ENCODE results near the gene PRKG1.
A peak's percentile ranks its signal among the peaks of the same experiment; 100 is the strongest.
"Not testable (repeated sequence)": the region's sequence is repeated elsewhere in the genome, so short reads cannot be mapped to it uniquely, and the experiment has no call there.

Gene PRKG1

DNA sequence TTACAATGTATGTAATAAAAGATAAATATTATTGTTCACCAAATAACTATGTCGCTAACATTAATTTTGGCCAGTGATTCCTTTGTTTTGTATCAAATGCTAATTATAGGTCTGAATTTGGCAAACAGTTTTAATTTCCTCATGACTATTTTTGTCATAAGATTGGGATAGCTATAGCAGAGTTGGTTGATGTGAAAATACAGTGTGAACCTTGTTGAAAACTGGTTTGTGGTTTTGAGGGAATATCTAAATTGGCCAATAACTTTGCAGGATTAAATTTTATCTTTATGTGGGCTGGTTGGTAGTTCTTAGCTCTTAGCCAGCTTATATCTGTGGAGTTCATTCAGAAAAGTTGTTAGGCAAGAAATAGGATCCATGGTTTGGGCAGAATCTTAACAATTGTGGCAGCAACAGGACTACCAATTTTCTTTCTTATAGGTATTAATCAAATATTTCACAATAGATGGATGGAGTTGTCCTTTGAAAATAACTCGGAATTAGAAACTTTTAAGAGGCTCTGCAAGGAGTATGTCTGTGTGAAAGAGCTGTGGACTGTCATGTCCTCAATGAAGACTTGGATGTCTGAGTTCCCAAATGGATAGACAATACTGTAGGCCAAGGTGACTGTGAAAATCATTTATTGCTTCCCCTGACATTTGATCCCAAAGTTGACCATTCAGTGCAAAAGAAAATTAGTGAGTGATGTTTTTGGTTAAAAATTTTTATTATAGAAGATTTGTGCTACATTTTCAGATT lies 73.5 kb downstream of the PRKG1 start:
- no peaks in the 10 kb centered on the region for H3K27me3 ChIP-seq (ENCODE audit: low read depth)
- in situ Hi-C loops (cut with MboI; ENCODE audit: low sequenced_read_pairs), result no loop called here
- no peaks in the 10 kb centered on the region for H3K36me3 ChIP-seq (replicated peaks)
- no peak for DNase-seq (ENCODE audit: low spot score in 2 of 2)
- H3K4me1 ChIP-seq, result no peaks in the 10 kb centered on the region
- no peaks in the 10 kb centered on the region for H3K9me3 ChIP-seq
- H3K4me3 ChIP-seq, result no peak overlapping the region

DNA sequence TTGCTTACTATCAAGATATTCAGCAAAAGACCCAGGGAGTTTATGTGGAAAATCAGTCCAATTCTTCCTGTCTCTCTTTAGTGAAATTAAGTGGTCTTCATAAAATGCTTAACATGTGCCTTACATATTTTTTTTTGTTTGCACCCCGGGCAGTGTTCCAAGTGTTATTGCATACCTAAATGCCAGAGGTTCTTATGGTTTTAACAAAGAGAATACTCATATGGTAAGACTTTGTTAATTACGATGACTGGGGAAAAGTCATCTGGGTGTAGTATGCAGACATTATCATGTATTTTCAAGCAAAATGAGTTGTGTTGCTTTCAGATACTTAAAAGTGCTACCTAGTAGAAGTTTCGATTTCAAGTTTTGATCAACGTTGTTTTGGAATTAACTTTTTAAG lies 82.6 kb downstream of the PRKG1 start:
- no peaks in the 10 kb centered on the region for H3K36me3 ChIP-seq (replicated peaks)
- in situ Hi-C loops (cut with MboI; ENCODE audit: low sequenced_read_pairs), result no loop called here
- no peaks in the 10 kb centered on the region for H3K27me3 ChIP-seq (ENCODE audit: low read depth)
- no peak overlapping the region for H3K4me3 ChIP-seq
- H3K9me3 ChIP-seq, result no peaks in the 10 kb centered on the region
- peak in 1 of 2 experiments; percentile 15 for DNase-seq (ENCODE audit: low spot score in 2 of 2)
- H3K4me1 ChIP-seq, result no peaks in the 10 kb centered on the region

DNA sequence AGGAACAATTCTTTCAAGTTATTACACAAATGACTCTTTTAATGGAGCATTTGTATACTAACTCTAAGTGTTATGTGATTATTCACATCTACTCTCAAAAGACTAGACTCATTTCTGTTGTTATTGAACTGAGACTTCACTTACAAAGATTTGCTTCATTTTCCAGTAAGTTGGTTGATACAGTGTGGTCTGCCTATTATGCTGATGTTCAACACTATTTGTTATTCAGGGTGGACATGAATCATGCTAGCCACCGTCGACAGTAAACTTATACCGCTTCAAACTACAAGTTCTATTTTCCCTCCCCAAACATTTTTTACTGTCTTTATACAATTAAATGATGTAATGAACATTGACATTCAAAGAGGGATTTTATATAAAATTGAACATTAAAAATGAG lies 84.5 kb downstream of the PRKG1 start:
- Histone ChIP-seq H3K4me3 (no peak overlapping the region), H3K36me3 (replicated peaks) (no peaks in the 10 kb centered on the region), H3K4me1 (no peaks in the 10 kb centered on the region), H3K27me3 (ENCODE audit: low read depth) (no peaks in the 10 kb centered on the region), H3K9me3 (no peaks in the 10 kb centered on the region)
- in situ Hi-C loops (cut with MboI; ENCODE audit: low sequenced_read_pairs), result no loop called here
- no peak for DNase-seq (ENCODE audit: low spot score in 2 of 2)

DNA sequence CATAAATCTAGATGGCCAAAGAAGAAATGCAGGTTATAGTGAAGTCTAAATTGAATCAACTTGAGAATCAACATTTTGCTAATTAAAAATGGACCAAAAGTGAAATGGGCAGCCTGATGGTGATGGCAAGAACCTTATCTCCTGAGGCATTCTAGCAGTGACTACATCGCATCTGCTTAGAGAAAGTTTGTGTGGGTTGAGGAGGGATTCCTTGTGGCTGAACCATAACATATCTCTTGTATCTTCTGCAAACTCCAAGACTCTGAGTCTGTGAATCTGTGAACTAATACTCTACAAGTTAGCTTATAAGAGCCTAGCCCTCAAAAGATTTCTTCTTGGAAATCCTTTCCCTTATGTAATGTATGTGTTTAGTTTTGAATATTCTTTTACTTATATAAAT lies 85.6 kb downstream of the PRKG1 start:
- no peak for DNase-seq (ENCODE audit: low spot score in 2 of 2)
- Histone ChIP-seq H3K9me3 (no peaks in the 10 kb centered on the region), H3K27me3 (ENCODE audit: low read depth) (no peaks in the 10 kb centered on the region), H3K4me3 (no peak overlapping the region), H3K36me3 (replicated peaks) (no peaks in the 10 kb centered on the region), H3K4me1 (no peaks in the 10 kb centered on the region)
- in situ Hi-C loops (cut with MboI; ENCODE audit: low sequenced_read_pairs), result no loop called here

DNA sequence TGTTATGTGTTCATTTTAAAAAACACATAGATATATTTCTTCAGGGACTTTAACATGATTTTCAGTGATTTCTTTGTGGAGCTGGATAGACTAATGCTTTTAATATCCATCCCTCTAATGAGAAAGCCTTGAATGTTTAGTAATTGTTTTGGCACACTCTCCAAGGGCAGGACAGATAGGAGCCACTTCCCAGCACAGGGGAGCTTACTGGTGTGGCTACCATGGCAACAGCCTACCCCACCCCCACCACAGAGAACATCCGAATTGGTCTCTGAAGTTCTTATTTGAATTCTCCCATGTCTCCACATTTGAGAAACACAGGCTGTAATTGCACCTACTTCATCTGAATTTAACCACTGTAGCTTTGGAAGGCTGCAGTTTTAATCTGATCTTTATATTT lies 87.7 kb downstream of the PRKG1 start:
- no peaks in the 10 kb centered on the region for H3K9me3 ChIP-seq
- DNase-seq (ENCODE audit: low spot score in 2 of 2), result no peak
- in situ Hi-C loops (cut with MboI; ENCODE audit: low sequenced_read_pairs), result no loop called here

DNA sequence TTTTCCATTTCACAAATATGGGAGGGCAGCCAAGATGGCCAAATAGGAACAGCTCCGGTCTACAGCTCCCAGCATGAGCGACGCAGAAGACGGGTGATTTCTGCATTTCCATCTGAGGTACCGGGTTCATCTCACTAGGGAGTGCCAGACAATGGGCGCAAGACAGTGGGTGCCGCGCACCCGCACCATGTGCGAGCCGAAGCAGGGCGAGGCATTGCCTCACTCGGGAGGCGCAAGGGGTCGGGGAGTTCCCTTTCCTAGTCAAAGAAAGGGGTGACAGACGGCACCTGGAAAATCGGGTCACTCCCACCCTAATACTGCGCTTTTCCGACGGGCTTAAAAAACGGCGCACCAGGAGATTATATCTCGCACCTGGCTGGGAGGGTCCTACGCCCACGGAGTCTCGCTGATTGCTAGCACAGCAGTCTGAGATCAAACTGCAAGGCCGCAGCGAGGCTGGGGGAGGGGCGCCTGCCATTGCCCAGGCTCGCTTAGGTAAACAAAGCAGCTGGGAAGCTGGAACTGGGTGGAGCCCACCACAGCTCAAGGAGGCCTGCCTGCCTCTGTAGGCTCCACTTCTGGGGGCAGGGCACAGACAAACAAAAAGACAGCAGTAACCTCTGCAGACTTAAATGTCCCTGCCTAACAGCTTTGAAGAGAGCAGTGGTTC lies 89.2 kb downstream of the PRKG1 start:
- H3K27me3 ChIP-seq (ENCODE audit: low read depth); H3K9me3 ChIP-seq; DNase-seq (ENCODE audit: low spot score in 2 of 2); H3K4me3 ChIP-seq; in situ Hi-C loops (cut with MboI; ENCODE audit: low sequenced_read_pairs); H3K4me1 ChIP-seq; H3K36me3 ChIP-seq (replicated peaks): not testable (repeated sequence)

More for the DNA sequence above, 87.7 kb downstream of the PRKG1 start:
- no peaks in the 10 kb centered on the region for H3K4me1 ChIP-seq
- no peak overlapping the region for H3K4me3 ChIP-seq
- no peaks in the 10 kb centered on the region for H3K27me3 ChIP-seq (ENCODE audit: low read depth)
- H3K36me3 ChIP-seq (replicated peaks), result no peaks in the 10 kb centered on the region

DNA sequence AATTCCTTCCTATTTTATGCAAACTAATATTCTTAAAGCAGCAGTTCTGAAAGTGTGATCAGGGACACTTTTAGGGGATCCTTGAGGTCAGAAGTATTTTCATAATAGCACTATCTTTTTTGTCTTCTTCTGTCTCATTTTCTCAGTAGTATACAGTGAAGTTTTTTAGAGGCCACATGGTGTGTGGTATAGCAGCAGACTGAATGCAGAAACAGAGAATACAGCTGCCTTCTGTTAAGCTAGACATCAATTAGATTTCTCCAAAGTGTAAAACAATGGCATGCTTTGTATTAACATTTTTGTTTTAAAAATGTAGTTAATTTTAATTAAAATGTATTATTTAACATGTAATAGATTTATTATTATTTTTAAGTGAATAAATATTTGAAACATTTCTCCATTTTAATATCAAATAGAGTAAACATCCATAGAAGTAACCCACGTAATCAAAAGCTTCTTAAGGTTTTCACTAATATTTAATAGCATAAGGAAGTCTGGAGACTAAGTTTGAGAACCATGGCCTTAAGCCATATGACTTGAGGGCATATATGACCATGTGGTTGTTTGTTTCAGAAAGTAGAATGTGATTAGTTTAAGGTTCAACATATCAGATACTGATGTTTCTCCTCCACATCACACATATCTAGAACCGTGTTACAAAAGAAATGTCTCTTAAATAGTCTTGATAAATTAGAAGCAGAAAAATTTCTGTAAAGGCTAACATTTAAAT lies 94.0 kb downstream of the PRKG1 start:
- in situ Hi-C loops (cut with MboI; ENCODE audit: low sequenced_read_pairs), result no loop called here
- no peak for DNase-seq (ENCODE audit: low spot score in 2 of 2)
- H3K36me3 ChIP-seq (replicated peaks), result no peaks in the 10 kb centered on the region
- no peak overlapping the region for H3K4me3 ChIP-seq
- H3K9me3 ChIP-seq, result no peaks in the 10 kb centered on the region
- H3K4me1 ChIP-seq, result no peaks in the 10 kb centered on the region
- H3K27me3 ChIP-seq (ENCODE audit: low read depth), result no peaks in the 10 kb centered on the region

DNA sequence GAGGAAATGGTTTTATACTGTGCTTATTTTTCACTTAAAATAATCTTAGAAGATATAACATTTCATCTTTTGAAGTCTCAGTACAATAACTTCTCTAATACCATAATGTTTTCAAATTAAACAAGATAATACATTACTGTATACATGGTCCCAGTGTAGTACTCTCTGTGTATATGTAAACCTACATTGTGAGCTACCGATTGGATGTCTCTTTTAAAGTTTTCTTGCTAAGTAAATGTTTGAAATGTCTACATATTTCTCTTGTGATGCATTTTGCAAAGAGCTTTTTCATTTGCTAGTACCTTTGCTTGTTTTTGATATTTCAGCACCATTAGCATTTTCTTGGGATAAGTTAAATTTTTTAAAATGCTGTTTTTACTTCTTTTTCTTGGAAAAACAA lies 94.8 kb downstream of the PRKG1 start:
- no peak for DNase-seq (ENCODE audit: low spot score in 2 of 2)
- Histone ChIP-seq H3K4me3 (no peak overlapping the region), H3K4me1 (no peaks in the 10 kb centered on the region), H3K36me3 (replicated peaks) (no peaks in the 10 kb centered on the region), H3K27me3 (ENCODE audit: low read depth) (no peaks in the 10 kb centered on the region), H3K9me3 (no peaks in the 10 kb centered on the region)
- in situ Hi-C loops (cut with MboI; ENCODE audit: low sequenced_read_pairs), result no loop called here

DNA sequence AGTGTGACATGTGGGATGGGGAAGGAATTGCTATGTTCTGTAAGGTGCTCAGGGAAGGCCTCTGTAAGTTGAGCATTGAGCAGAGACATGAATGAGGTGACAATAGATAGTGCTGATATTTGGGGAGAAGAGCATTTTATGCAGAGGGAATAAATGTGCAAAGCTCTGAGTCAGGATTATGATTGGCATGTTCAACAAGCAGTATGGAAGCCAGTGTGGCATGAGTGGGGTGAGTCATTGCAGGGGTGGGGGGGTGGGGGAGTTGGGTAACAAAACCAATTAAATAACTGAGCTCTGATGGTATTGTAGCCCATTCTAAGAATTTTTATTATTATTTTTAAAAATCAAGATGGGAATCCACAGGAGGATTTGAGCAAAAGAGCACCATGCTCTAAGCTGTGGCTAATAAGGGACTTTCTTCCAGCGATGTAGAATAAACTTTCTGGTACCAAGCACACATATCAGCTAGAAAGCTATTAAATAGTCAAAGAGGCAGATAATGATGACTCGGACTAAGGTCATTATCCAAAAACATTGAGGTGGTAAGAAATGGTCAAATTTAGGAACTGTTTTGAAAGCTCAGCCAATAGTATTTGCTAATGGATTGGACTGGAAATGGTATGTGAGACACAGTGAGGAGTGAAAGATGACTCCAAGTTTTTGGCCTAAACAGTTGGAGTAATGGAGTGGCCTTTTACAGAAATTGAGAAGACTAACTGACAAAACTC lies 96.4 kb downstream of the PRKG1 start:
- Histone ChIP-seq H3K4me1 (no peaks in the 10 kb centered on the region), H3K27me3 (ENCODE audit: low read depth) (no peaks in the 10 kb centered on the region), H3K4me3 (no peak overlapping the region), H3K9me3 (no peaks in the 10 kb centered on the region), H3K36me3 (replicated peaks) (no peaks in the 10 kb centered on the region)
- in situ Hi-C loops (cut with MboI; ENCODE audit: low sequenced_read_pairs), result no loop called here
- no peak for DNase-seq (ENCODE audit: low spot score in 2 of 2)

DNA sequence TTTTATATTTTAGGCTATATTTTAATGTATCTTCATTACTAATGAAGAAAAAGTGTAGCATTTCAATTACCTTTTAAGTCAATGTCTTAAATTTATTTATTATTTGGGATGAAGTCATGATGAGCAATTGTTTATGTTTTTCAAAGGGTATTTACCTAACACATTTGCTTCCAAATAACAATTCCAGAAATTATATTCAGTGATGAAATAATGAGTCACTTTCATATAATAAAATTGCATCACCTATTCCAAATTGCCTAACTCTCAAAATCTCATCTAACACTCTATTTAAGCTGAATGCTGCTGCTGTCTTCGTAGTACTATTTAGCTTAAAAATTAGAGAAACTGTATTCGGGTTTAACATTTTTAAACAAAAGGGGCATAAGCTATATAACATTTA lies 97.7 kb downstream of the PRKG1 start:
- H3K27me3 ChIP-seq (ENCODE audit: low read depth), result no peaks in the 10 kb centered on the region
- no peak for DNase-seq (ENCODE audit: low spot score in 2 of 2)
- H3K4me1 ChIP-seq, result no peaks in the 10 kb centered on the region
- no peak overlapping the region for H3K4me3 ChIP-seq
- no peaks in the 10 kb centered on the region for H3K9me3 ChIP-seq
- in situ Hi-C loops (cut with MboI; ENCODE audit: low sequenced_read_pairs), result no loop called here
- no peaks in the 10 kb centered on the region for H3K36me3 ChIP-seq (replicated peaks)

DNA sequence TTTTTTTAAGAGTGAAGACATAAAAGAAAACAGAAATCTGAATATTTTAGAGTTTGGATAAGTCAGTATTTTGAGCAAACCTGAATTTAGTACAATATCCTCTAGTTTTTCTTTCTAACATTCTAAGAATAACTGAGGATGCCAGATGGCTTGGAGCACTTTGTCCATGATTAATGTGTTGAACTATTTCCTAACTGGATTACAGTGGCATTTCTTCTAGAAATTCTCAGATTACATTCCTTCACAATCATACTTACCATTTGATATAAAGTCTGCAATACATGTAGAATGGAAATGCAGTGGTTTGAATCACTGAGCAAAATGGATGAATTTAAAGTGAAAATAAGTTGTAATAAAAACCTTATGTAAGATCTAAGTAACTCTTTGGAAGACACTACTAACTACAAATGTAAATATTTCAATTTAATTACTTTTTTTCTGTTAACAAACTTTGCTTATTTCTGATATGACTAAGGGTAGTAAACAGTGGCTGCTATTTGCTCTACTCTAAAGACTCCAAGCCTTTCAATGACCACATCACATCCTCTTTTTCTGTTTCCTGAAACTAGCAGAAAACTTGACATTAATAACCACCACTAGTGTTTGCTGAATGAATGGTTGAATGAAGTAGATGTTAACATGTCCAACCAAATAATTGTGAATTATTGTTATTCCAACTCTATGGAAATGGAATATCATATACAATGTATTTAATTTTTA lies 102.8 kb downstream of the PRKG1 start:
- in situ Hi-C loops (cut with MboI; ENCODE audit: low sequenced_read_pairs), result no loop called here
- DNase-seq (ENCODE audit: low spot score in 2 of 2), result no peak
- H3K9me3 ChIP-seq, result no peaks in the 10 kb centered on the region
- H3K4me3 ChIP-seq, result no peak overlapping the region
- no peaks in the 10 kb centered on the region for H3K27me3 ChIP-seq (ENCODE audit: low read depth)
- no peaks in the 10 kb centered on the region for H3K36me3 ChIP-seq (replicated peaks)
- no peaks in the 10 kb centered on the region for H3K4me1 ChIP-seq

DNA sequence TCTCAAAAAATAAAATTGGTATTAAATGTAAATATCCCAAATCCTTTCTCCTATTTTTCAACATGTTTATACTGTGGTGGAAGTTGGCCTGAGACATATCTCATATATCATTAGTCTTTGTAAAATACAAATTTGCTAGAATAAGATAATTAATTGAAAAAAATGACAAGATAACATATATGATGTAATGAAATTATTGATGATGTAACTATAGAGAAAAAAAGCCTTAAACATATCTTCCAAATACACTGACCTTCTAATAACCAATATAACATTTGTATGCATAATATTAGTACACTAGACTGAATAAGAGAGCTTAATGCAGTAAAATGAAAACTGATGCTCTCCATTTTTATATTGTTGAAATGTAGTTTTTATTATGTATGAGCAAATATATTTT lies 104.3 kb downstream of the PRKG1 start:
- in situ Hi-C loops (cut with MboI; ENCODE audit: low sequenced_read_pairs), result no loop called here
- no peak overlapping the region for H3K4me3 ChIP-seq
- H3K36me3 ChIP-seq (replicated peaks), result no peaks in the 10 kb centered on the region
- no peaks in the 10 kb centered on the region for H3K27me3 ChIP-seq (ENCODE audit: low read depth)
- DNase-seq (ENCODE audit: low spot score in 2 of 2), result no peak
- H3K4me1 ChIP-seq, result no peaks in the 10 kb centered on the region
- no peaks in the 10 kb centered on the region for H3K9me3 ChIP-seq

DNA sequence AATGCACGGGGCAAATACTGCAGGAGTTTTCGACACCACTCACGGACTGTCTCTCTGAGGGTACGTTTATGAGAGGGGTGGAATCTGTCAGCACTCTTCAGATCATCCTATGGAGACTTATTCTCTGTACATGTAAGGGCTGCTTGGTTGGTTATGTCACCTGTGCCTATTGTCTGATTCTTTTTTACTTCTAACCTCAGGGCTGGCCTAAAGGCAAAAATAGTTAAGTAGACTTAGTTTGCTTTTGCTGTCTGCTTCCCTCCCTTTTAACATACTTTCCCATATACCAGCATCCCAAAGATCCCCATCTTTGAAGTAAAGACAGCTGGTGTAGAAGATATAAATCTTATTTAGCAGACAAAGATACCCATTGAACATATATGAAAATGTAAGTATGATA lies 105.9 kb downstream of the PRKG1 start:
- no peak overlapping the region for H3K4me3 ChIP-seq
- no peaks in the 10 kb centered on the region for H3K9me3 ChIP-seq
- no peak for DNase-seq (ENCODE audit: low spot score in 2 of 2)
- H3K27me3 ChIP-seq (ENCODE audit: low read depth), result no peaks in the 10 kb centered on the region
- in situ Hi-C loops (cut with MboI; ENCODE audit: low sequenced_read_pairs), result no loop called here
- H3K36me3 ChIP-seq (replicated peaks), result no peaks in the 10 kb centered on the region
- no peaks in the 10 kb centered on the region for H3K4me1 ChIP-seq

All from HAP-1 (cell line).